Osteoblast (primary cell): ENCODE results near the gene CCSER1. TPM values are rescaled to one million over a fixed set of nuclear protein-coding genes. Genes with fewer than 3 reads are reported as not detected.

Source experiments
- DNase-seq: peaks from one replicate; pipeline ENCODE4 v3.0.0; 2011; ENCODE audit warnings: low spot score, mixed read lengths; ENCODE audit not compliant: insufficient read length; ENCODE audit errors: missing footprints
- H2AFZ ChIP-seq: 2 replicates; pipeline ENCODE4 v1.6.0; 2011; ENCODE audit warnings: mild to moderate bottlenecking, low read length
- H3K27ac ChIP-seq: 2 replicates; pipeline ENCODE4 v1.5.1; 2011; ENCODE audit warnings: mild to moderate bottlenecking, low read depth, low read length, moderate library complexity
- H3K27me3 ChIP-seq: 2 replicates; pipeline ENCODE4 v1.6.0; 2012; ENCODE audit warnings: mild to moderate bottlenecking, control low read depth, inconsistent platforms, low read length, moderate library complexity; ENCODE audit not compliant: insufficient read depth
- H3K36me3 ChIP-seq: 2 replicates; pipeline ENCODE4 v1.5.1; 2011; ENCODE audit warnings: mild to moderate bottlenecking, low read length, control low read depth, moderate library complexity; ENCODE audit not compliant: insufficient read depth
- H3K4me1 ChIP-seq: 2 replicates; pipeline ENCODE4 v1.5.1; 2011; ENCODE audit warnings: mild to moderate bottlenecking, low read length, control low read depth, moderate library complexity; ENCODE audit not compliant: insufficient read depth
- H3K4me2 ChIP-seq: 2 replicates; pipeline ENCODE4 v1.6.0; 2011; ENCODE audit warnings: mild to moderate bottlenecking, low read length; ENCODE audit not compliant: insufficient read depth
- H3K4me3 ChIP-seq: fragments of 200-600 bp; sonication (generic); 3 replicates; pipeline ENCODE4 v1.5.1; 2012; ENCODE audit warnings: mild to moderate bottlenecking, low read length, inconsistent platforms; ENCODE audit not compliant: insufficient read depth
- H3K79me2 ChIP-seq: 2 replicates; pipeline ENCODE4 v1.6.0; 2012; ENCODE audit warnings: mild to moderate bottlenecking, low read length, control low read depth, inconsistent platforms; ENCODE audit not compliant: insufficient read depth
- H3K9me3 ChIP-seq: 2 replicates; pipeline ENCODE4 v1.5.1; 2011; ENCODE audit warnings: low read depth, low read length, control low read depth
- H4K20me1 ChIP-seq: 2 replicates; pipeline ENCODE4 v1.6.0; 2012; ENCODE audit warnings: mild to moderate bottlenecking, low read length, control low read depth; ENCODE audit not compliant: insufficient read depth
- CTCF ChIP-seq: IDR thresholded peaks from 2 replicates; pipeline ENCODE4 v1.5.1; 2011; ENCODE audit warnings: mild to moderate bottlenecking, low read depth, low read length, moderate library complexity; ENCODE audit errors: extremely low read depth
- total RNA-seq: library from RNA; depleted of rRNA; stranded (reverse); fragments of >200 nt; gene quantifications from 2 replicates; pipeline ENCODE4 v1.2.3, GENCODE V29; 2012

Gene CCSER1
- total RNA-seq, 1 donor, result under 0.01 TPM

- no peak for TF ChIP-seq CTCF
- no peak overlapping the region for H2AFZ ChIP-seq
These were observed 110.7 kb downstream of the CCSER1 start for GRCh38 chr4:90237751-90238530.

GRCh38 chr4:90240333-90240732 lies 113.1 kb downstream of the CCSER1 start:
- TF ChIP-seq CTCF, result no peak
- Histone ChIP-seq H3K27me3 (no peaks in the 10 kb centered on the region), H3K4me3 (no peak overlapping the region), H3K9me3 (no peaks in the 10 kb centered on the region), H4K20me1 (no peaks in the 10 kb centered on the region), H2AFZ (no peak overlapping the region), H3K36me3 (no peaks in the 10 kb centered on the region), H3K4me1 (no peaks in the 10 kb centered on the region), H3K27ac (no peak overlapping the region), H3K79me2 (no peaks in the 10 kb centered on the region), H3K4me2 (no peak overlapping the region)
- no peak for DNase-seq

More at GRCh38 chr4:90237751-90238530, 110.7 kb downstream of the CCSER1 start:
- no peak for DNase-seq
- no peak overlapping the region for H3K4me2 ChIP-seq
- H3K79me2 ChIP-seq, result no peaks in the 10 kb centered on the region
- H3K27me3 ChIP-seq, result no peaks in the 10 kb centered on the region
- no peak overlapping the region for H3K4me3 ChIP-seq
- H3K27ac ChIP-seq, result no peak overlapping the region
- no peaks in the 10 kb centered on the region for H4K20me1 ChIP-seq
- no peaks in the 10 kb centered on the region for H3K4me1 ChIP-seq
- H3K9me3 ChIP-seq, result no peaks in the 10 kb centered on the region
- H3K36me3 ChIP-seq, result no peaks in the 10 kb centered on the region

GRCh38 chr4:90241008-90241407 lies 113.8 kb downstream of the CCSER1 start:
- no peaks in the 10 kb centered on the region for H3K27me3 ChIP-seq
- no peaks in the 10 kb centered on the region for H3K36me3 ChIP-seq
- no peak overlapping the region for H3K27ac ChIP-seq
- H3K4me2 ChIP-seq, result no peak overlapping the region
- no peak overlapping the region for H3K4me3 ChIP-seq
- H3K9me3 ChIP-seq, result no peaks in the 10 kb centered on the region
- no peak for TF ChIP-seq CTCF
- DNase-seq, result no peak
- no peaks in the 10 kb centered on the region for H4K20me1 ChIP-seq
- no peaks in the 10 kb centered on the region for H3K79me2 ChIP-seq
- no peak overlapping the region for H2AFZ ChIP-seq
- H3K4me1 ChIP-seq, result no peaks in the 10 kb centered on the region

- Histone ChIP-seq H4K20me1 (no peaks in the 10 kb centered on the region), H2AFZ (no peak overlapping the region), H3K27ac (no peak overlapping the region), H3K4me1 (no peaks in the 10 kb centered on the region), H3K4me2 (no peak overlapping the region), H3K27me3 (no peaks in the 10 kb centered on the region), H3K4me3 (no peak overlapping the region), H3K9me3 (no peaks in the 10 kb centered on the region), H3K79me2 (no peaks in the 10 kb centered on the region), H3K36me3 (no peaks in the 10 kb centered on the region)
- no peak for DNase-seq
- no peak for TF ChIP-seq CTCF
These were observed 118.6 kb downstream of the CCSER1 start for GRCh38 chr4:90245837-90246236.
